GM18520 (cell line): ENCODE data around the gene HSPA4.

Experiments
- ATAC-seq: cut with Tn5 transposase; IDR thresholded peaks from one replicate; pipeline ENCODE4 v1.9.1; 2021; ENCODE audit not compliant: unreplicated experiment

Gene HSPA4

GRCh38 chr5:133154274-133155075 is 102.7 kb downstream of the HSPA4 start:
- no peak for ATAC-seq

DNA sequence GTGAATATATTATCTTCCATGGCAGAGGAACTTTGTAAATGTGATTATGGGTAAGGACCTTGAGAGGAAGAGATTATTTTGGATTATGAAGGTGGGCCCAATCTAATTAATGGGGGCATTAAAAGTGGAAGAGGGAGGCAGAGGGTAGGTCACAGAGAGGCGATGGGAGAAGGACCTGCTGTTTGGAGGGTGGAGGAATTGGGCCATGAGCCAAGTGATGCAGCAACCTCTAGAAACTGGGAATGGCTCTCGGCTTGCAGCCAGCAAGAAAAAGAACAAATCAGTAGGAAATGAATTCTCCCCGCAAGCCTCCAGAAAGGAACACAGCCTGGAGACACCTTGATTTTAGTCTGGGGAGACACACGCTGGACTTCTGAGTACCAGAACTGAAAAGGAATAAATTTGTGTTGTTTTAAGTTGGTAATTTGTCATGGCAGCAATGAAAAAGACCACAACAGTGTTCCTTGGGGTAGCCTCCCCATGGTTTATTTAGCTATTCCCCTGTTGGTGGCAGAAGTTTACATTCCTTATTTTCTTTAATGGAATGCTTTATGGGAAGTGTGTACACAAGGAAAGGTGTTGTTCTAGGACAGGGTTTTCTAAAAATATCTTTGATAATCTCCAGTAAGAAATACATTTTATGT is 103.6 kb downstream of the HSPA4 start:
- ATAC-seq, result no peak
